H1 (cell line): Measurements from ENCODE around the gene DPH6. TPM values are rescaled to one million over a fixed set of nuclear protein-coding genes. Genes with fewer than 3 reads are reported as not detected.

Experiments used
- CTCF ChIA-PET: fragments of 300-600 bp; sonication (Branson Sonifier 250); formaldehyde crosslinking; loops from one replicate; lab custom pipeline; 2021; ENCODE audit not compliant: partially characterized antibody; lab: Charles Lee
- POLR2A ChIA-PET: fragments of 300-600 bp; sonication (Branson Sonifier 250); formaldehyde crosslinking; loops from one replicate; lab custom pipeline; 2021; ENCODE audit warnings: inconsistent platforms; ENCODE audit not compliant: partially characterized antibody; lab: Charles Lee
- DNase-seq, 2 experiments: peaks; one replicate each; pipeline versions ENCODE4 v3.0.0 to v3.0.0-alpha.2; 2010 to 2022; ENCODE audit warnings: low spot score in 2 of 2, low read depth in 1 of 2, mixed read lengths in 1 of 2
- FAIRE-seq: peaks from 2 replicates; lab custom pipeline; 2011; peaks lifted over from hg19 to GRCh38; lab: Jason Lieb, UNC
- H2AFZ ChIP-seq: 2 replicates; pipeline ENCODE4 v1.8.1; 2012; ENCODE audit warnings: low read length, inconsistent platforms
- H2AK5ac ChIP-seq: 2 replicates; pipeline ENCODE4 v1.6.1; 2013; ENCODE audit warnings: low read depth, low read length
- H2BK120ac ChIP-seq: replicated peaks from 2 replicates; pipeline ENCODE3; 2013; ENCODE audit warnings: low read depth, low read length, inconsistent platforms
- H2BK12ac ChIP-seq: 2 replicates; pipeline ENCODE4 v1.6.1; 2013; ENCODE audit warnings: low read depth, low read length
- H2BK15ac ChIP-seq: 2 replicates; pipeline ENCODE4 v1.6.1; 2013; ENCODE audit warnings: low read length
- H2BK20ac ChIP-seq: 2 replicates; pipeline ENCODE4 v1.6.1; 2013; ENCODE audit warnings: low read length
- H2BK5ac ChIP-seq: 2 replicates; pipeline ENCODE4 v1.6.1; 2013; ENCODE audit warnings: low read depth, low read length
- H3K14ac ChIP-seq: 2 replicates; pipeline ENCODE4 v1.6.1; 2013; ENCODE audit warnings: inconsistent platforms; ENCODE audit not compliant: insufficient read length
- H3K18ac ChIP-seq: 2 replicates; pipeline ENCODE4 v1.6.1; 2013; ENCODE audit warnings: low read length; ENCODE audit errors: extremely low read depth
- H3K23ac ChIP-seq: 2 replicates; pipeline ENCODE4 v1.6.1; 2013; ENCODE audit warnings: inconsistent platforms; ENCODE audit not compliant: insufficient read length
- H3K23me2 ChIP-seq: 2 replicates; pipeline ENCODE4 v1.6.1; 2013; ENCODE audit warnings: low read depth, low read length
- H3K27ac ChIP-seq: 2 replicates; pipeline ENCODE4 v1.6.1; 2011; ENCODE audit warnings: low read depth, low read length, inconsistent platforms
- H3K27me3 ChIP-seq, 4 experiments: replicated peaks in 1 of 4; 1 replicate in 1 of 4; 2 replicates in 3 of 4; pipeline versions ENCODE4 v1.6.1 to v1.8.1; 2011 to 2013; ENCODE audit warnings: low read length in 3 of 4, mild to moderate bottlenecking in 3 of 4, inconsistent platforms in 2 of 4, mixed read lengths in 2 of 4, moderate library complexity in 1 of 4; ENCODE audit not compliant: control insufficient read depth in 3 of 4, insufficient read depth in 3 of 4; ENCODE audit errors: extremely low read depth in 1 of 4
- H3K36me3 ChIP-seq, 4 experiments: 2 replicates each; pipeline versions ENCODE4 v1.6.1 to v1.8.1; 2011 to 2013; ENCODE audit warnings: mild to moderate bottlenecking in 4 of 4, low read length in 3 of 4, moderate library complexity in 2 of 4, control low read depth in 1 of 4, inconsistent platforms in 1 of 4; ENCODE audit not compliant: insufficient read depth in 4 of 4, control insufficient read depth in 2 of 4
- H3K4ac ChIP-seq: replicated peaks from 2 replicates; pipeline ENCODE3; 2013; ENCODE audit warnings: low read length, low read depth, mixed read lengths, inconsistent platforms; ENCODE audit not compliant: insufficient read length
- H3K4me1 ChIP-seq, 4 experiments: replicated peaks in 1 of 4; 1 replicate in 1 of 4; 2 replicates in 3 of 4; pipeline versions ENCODE4 v1.6.1 to v1.8.1; 2011 to 2013; ENCODE audit warnings: low read length in 3 of 4, inconsistent platforms in 2 of 4, mixed read lengths in 1 of 4; ENCODE audit not compliant: insufficient read depth in 4 of 4, control insufficient read depth in 3 of 4
- H3K4me2 ChIP-seq, 2 experiments: 2 replicates each; pipeline versions ENCODE4 v1.6.1 to v1.8.1; 2011 to 2013; ENCODE audit warnings: low read depth in 2 of 2, low read length in 2 of 2, control low read depth in 1 of 2, inconsistent platforms in 1 of 2, mild to moderate bottlenecking in 1 of 2; ENCODE audit not compliant: insufficient read depth in 1 of 2
- H3K4me3 ChIP-seq, 4 experiments: fragments of 200-600, 300-600 bp in 1 of 4; sonication (generic), shearing (Covaris generic), sonication (Bioruptor Twin) in 1 of 4; 2 replicates each; pipeline versions ENCODE4 v1.5.1 to v1.8.1; 2011 to 2016; ENCODE audit warnings: low read length in 4 of 4, low read depth in 3 of 4, control low read depth in 2 of 4, inconsistent platforms in 2 of 4, mild to moderate bottlenecking in 2 of 4, mixed read lengths in 1 of 4, moderate library complexity in 1 of 4; ENCODE audit not compliant: insufficient read depth in 2 of 4; ENCODE audit errors: extremely low read depth in 1 of 4
- H3K56ac ChIP-seq: replicated peaks from 2 replicates; pipeline ENCODE3; 2013; ENCODE audit warnings: low read depth, mild to moderate bottlenecking, mixed read lengths, low read length, inconsistent platforms; ENCODE audit not compliant: insufficient read length
- H3K79me1 ChIP-seq: 2 replicates; pipeline ENCODE4 v1.6.1; 2013; ENCODE audit warnings: low read depth, low read length, control low read depth
- H3K79me2 ChIP-seq, 2 experiments: 2 replicates each; pipeline versions ENCODE4 v1.6.1 to v1.8.1; 2012 to 2013; ENCODE audit warnings: low read length in 2 of 2, mild to moderate bottlenecking in 2 of 2, inconsistent platforms in 1 of 2; ENCODE audit not compliant: insufficient read depth in 2 of 2, control insufficient read depth in 1 of 2
- H3K9ac ChIP-seq, 4 experiments: replicated peaks in 1 of 4; 1 replicate in 1 of 4; 2 replicates in 3 of 4; pipeline versions ENCODE4 v1.6.1 to v1.8.1; 2011 to 2013; ENCODE audit warnings: low read depth in 3 of 4, low read length in 3 of 4, control low read depth in 2 of 4, mild to moderate bottlenecking in 2 of 4, moderate library complexity in 2 of 4, inconsistent platforms in 1 of 4; ENCODE audit errors: extremely low read depth in 1 of 4
- H3K9me3 ChIP-seq, 2 experiments: 2 replicates each; pipeline versions ENCODE4 v1.6.1 to v1.8.1; 2012 to 2013; ENCODE audit warnings: mild to moderate bottlenecking in 2 of 2, moderate library complexity in 2 of 2, control low read depth in 1 of 2, inconsistent platforms in 1 of 2, low read depth in 1 of 2, low read length in 1 of 2, mixed read lengths in 1 of 2; ENCODE audit not compliant: insufficient read depth in 2 of 2
- H4K20me1 ChIP-seq, 2 experiments: replicated peaks in 1 of 2; 2 replicates each; pipeline versions ENCODE3 to v1.8.1; 2011 to 2013; ENCODE audit warnings: inconsistent platforms in 2 of 2, low read length in 2 of 2, mild to moderate bottlenecking in 1 of 2; ENCODE audit not compliant: insufficient read depth in 2 of 2, control insufficient read depth in 1 of 2
- H4K5ac ChIP-seq: 2 replicates; pipeline ENCODE4 v1.6.1; 2013; ENCODE audit warnings: low read length, low read depth, mixed read lengths, inconsistent platforms; ENCODE audit not compliant: insufficient read length
- H4K8ac ChIP-seq: 2 replicates; pipeline ENCODE4 v1.8.0; 2013; ENCODE audit warnings: mild to moderate bottlenecking, moderate library complexity, low read length, inconsistent platforms; ENCODE audit not compliant: insufficient read depth; ENCODE audit errors: extremely low read depth
- H4K91ac ChIP-seq: replicated peaks from 2 replicates; pipeline ENCODE3; 2013; ENCODE audit warnings: low read length, mixed read lengths, inconsistent platforms; ENCODE audit not compliant: insufficient read length
- CREB1 ChIP-seq: IDR thresholded peaks from 2 replicates; pipeline ENCODE4 v1.6.1; 2012; ENCODE audit warnings: inconsistent platforms
- EP300 ChIP-seq, 2 experiments: IDR thresholded peaks; 1 replicate in 1 of 2; 2 replicates in 1 of 2; pipeline ENCODE4 v1.6.1; 2011 to 2012; ENCODE audit warnings: low read depth in 2 of 2, low read length in 2 of 2, mild to moderate bottlenecking in 2 of 2, borderline replicate concordance in 1 of 2, inconsistent platforms in 1 of 2, moderate library complexity in 1 of 2
- polyA plus RNA-seq, 7 experiments: library from polyadenylated mRNA; depleted of rRNA in 3 of 7; stranded (reverse) in 5 of 7; unstranded in 2 of 7; fragments of >200 nt in 5 of 7; fragments of 200-250 nt in 2 of 7; gene quantifications; 1 replicate in 5 of 7; 2 replicates in 1 of 7; 4 replicates in 1 of 7; pipeline versions ENCODE4 v1.2.1 to v1.2.3, GENCODE V29; 2011 to 2013; ENCODE audit warnings: missing spikeins in 2 of 7, mixed read lengths in 2 of 7
- total RNA-seq: library from RNA; stranded (reverse); fragmentation: NEBNext Ultra II Directional; extraction: Animal tissue kit (Norgen Biotek cat#: 25700); gene quantifications from 2 replicates; pipeline ENCODE4 v1.2.1, GENCODE V29; 2021

DPH6 gene
- total and polyA plus RNA-seq, 2 of the 8 experiments (the other 6 are each of a cell fraction or from before 2014, with no cell fraction given) = 21.6 to 30.5 TPM

GRCh38 chr15:35496585-35496984 is 49.4 kb downstream of the DPH6 start:
- peaks cover 0 to 4% (median 0%) of the 10 kb centered on the region in 4 experiments; a peak in 2 of 7 replicates for H3K4me1 ChIP-seq
- no peak overlapping the region for H4K5ac ChIP-seq
- H2BK12ac ChIP-seq = no peak overlapping the region
- H3K4ac ChIP-seq = no peak overlapping the region
- no peak overlapping the region for H3K4me3 ChIP-seq
- H2AK5ac ChIP-seq = no peak overlapping the region
- H2BK120ac ChIP-seq = no peak overlapping the region
- H3K79me2 ChIP-seq = no peaks in the 10 kb centered on the region
- no peaks in the 10 kb centered on the region for H4K20me1 ChIP-seq
- TF ChIP-seq CREB1 = no peak
- no peak for TF ChIP-seq EP300 (IDR thresholded peaks at IDR 0.05; ENCODE audit: borderline replicate concordance in 1 of 2, low read depth in 2 of 2, low read length in 2 of 2)
- H3K79me1 ChIP-seq = no peaks in the 10 kb centered on the region
- ChIA-PET POLR2A (no interaction called here), CTCF (interaction anchor here (1.0 kb wide), 1 partner anchor 207 kb away, joined by 3 read pairs; no protein-coding TSS in a partner anchor)
- no peak overlapping the region for H4K91ac ChIP-seq
- FAIRE-seq (no peak), DNase-seq (no peak)
- no peak overlapping the region for H2BK5ac ChIP-seq
- no peak overlapping the region for H3K27ac ChIP-seq
- no peaks in the 10 kb centered on the region for H3K23me2 ChIP-seq
- no peak overlapping the region for H3K56ac ChIP-seq
- no peaks in the 10 kb centered on the region for H3K36me3 ChIP-seq
- H3K27me3 ChIP-seq = no peaks in the 10 kb centered on the region
- no peak overlapping the region for H3K9ac ChIP-seq
- no peak overlapping the region for H2BK20ac ChIP-seq
- no peak overlapping the region for H3K23ac ChIP-seq
- no peak overlapping the region for H4K8ac ChIP-seq
- no peak overlapping the region for H2AFZ ChIP-seq
- no peak overlapping the region for H3K18ac ChIP-seq
- no peak overlapping the region for H2BK15ac ChIP-seq
- H3K14ac ChIP-seq = no peak overlapping the region
- H3K9me3 ChIP-seq = no peaks in the 10 kb centered on the region
- H3K4me2 ChIP-seq = no peak overlapping the region
